ENCODE data around the gene TRIAP1.

Gene TRIAP1

DNA sequence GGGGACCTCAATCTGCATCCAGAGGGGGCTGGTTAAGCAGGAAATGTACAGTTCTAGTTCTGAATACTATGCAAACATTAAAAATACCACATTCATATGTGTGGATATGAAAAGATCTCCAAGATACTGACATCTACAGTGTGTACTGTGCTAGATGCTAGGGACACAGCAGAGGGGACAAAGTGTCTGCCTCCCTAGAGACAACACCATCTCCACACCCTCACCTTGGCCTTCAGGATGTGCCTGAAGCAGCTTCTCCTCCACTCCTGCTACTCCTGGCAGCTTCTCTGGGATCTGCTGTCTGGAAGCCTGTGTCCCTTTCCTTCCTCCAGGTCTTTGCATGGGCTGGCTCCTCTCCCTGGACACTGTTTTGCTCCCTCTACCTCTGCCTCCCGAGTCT, 34.0 kb upstream of the TRIAP1 start:
- Histone ChIP-seq H3K4me1 (ENCODE audit: control insufficient read depth, insufficient read depth, low read length) (no peaks in the 10 kb centered on the region), H3K9ac (ENCODE audit: low read length) (no peak overlapping the region), H3K36me3 (ENCODE audit: control insufficient read depth, insufficient read depth, low read length, severe bottlenecking) (no peaks in the 10 kb centered on the region), H3K9me3 (ENCODE audit: control insufficient read depth, low read length) (no peaks in the 10 kb centered on the region), H3K27me3 (replicated peaks; ENCODE audit: control insufficient read depth, insufficient read depth, low read length) (no peaks in the 10 kb centered on the region), H3K4me3 (ENCODE audit: low read length) (no peak overlapping the region)
- no peak for DNase-seq (ENCODE audit: low read depth)

DNA sequence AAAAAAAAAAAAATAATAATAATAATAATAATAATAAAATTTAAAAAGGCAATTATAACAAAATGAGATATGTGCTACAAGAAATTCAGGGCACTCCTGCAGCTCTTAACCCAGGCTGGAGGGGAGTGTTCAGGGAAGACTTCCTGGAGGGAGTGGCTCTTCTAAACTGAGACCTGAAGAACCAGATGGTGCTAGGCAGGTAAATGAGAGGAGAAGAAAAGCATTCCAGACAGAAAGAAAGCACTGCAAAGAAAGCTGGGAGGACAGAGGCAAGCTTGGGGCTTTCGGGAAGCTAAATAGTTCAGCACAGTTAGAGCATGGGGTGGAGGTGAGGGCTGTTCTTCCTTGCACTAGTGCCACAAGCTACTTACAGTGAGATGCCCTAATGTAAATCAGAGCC, 33.3 kb upstream of the TRIAP1 start:
- Histone ChIP-seq H3K9ac (ENCODE audit: low read length) (no peak overlapping the region), H3K4me3 (ENCODE audit: low read length) (no peak overlapping the region), H3K9me3 (ENCODE audit: control insufficient read depth, low read length) (no peaks in the 10 kb centered on the region), H3K4me1 (ENCODE audit: control insufficient read depth, insufficient read depth, low read length) (no peaks in the 10 kb centered on the region), H3K36me3 (ENCODE audit: control insufficient read depth, insufficient read depth, low read length, severe bottlenecking) (no peaks in the 10 kb centered on the region), H3K27me3 (replicated peaks; ENCODE audit: control insufficient read depth, insufficient read depth, low read length) (no peaks in the 10 kb centered on the region)
- DNase-seq (ENCODE audit: low read depth): no peak

DNA sequence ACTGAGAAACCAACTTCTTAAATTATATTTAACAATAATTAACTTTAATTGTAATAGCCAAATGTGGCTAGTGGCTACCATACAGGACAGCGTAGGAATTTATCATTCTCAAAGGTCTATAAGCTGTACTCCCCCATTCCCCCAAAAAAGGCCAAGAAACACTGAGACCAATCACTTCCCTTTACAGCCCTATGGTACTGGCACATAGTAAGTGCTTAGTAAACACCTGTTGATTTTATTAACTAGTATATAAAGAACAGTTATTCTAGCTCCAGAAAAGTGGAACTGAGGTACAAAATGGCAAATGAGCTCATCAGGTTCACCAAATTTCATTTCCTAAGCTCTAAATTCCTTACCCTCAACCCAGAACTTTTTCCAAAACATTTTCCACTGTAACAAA, 29.5 kb upstream of the TRIAP1 start:
- Histone ChIP-seq H3K4me1 (ENCODE audit: control insufficient read depth, insufficient read depth, low read length) (peaks cover 4% of the 10 kb centered on the region), H3K9ac (ENCODE audit: low read length) (no peak overlapping the region), H3K27me3 (replicated peaks; ENCODE audit: control insufficient read depth, insufficient read depth, low read length) (no peaks in the 10 kb centered on the region), H3K9me3 (ENCODE audit: control insufficient read depth, low read length) (no peaks in the 10 kb centered on the region), H3K36me3 (ENCODE audit: control insufficient read depth, insufficient read depth, low read length, severe bottlenecking) (no peaks in the 10 kb centered on the region), H3K4me3 (ENCODE audit: low read length) (no peak overlapping the region)
- no peak for DNase-seq (ENCODE audit: low read depth)

- Histone ChIP-seq H3K27me3 (replicated peaks; ENCODE audit: control insufficient read depth, insufficient read depth, low read length) (no peaks in the 10 kb centered on the region), H3K4me1 (ENCODE audit: control insufficient read depth, insufficient read depth, low read length) (peaks cover 8% of the 10 kb centered on the region), H3K36me3 (ENCODE audit: control insufficient read depth, insufficient read depth, low read length, severe bottlenecking) (no peaks in the 10 kb centered on the region), H3K9ac (ENCODE audit: low read length) (no peak overlapping the region), H3K9me3 (ENCODE audit: control insufficient read depth, low read length) (no peaks in the 10 kb centered on the region), H3K4me3 (ENCODE audit: low read length) (no peak overlapping the region)
- DNase-seq (ENCODE audit: low read depth): peak; percentile 67
Measured at GRCh38 chr12:120474616-120474960, 28.4 kb upstream of the TRIAP1 start.

DNA sequence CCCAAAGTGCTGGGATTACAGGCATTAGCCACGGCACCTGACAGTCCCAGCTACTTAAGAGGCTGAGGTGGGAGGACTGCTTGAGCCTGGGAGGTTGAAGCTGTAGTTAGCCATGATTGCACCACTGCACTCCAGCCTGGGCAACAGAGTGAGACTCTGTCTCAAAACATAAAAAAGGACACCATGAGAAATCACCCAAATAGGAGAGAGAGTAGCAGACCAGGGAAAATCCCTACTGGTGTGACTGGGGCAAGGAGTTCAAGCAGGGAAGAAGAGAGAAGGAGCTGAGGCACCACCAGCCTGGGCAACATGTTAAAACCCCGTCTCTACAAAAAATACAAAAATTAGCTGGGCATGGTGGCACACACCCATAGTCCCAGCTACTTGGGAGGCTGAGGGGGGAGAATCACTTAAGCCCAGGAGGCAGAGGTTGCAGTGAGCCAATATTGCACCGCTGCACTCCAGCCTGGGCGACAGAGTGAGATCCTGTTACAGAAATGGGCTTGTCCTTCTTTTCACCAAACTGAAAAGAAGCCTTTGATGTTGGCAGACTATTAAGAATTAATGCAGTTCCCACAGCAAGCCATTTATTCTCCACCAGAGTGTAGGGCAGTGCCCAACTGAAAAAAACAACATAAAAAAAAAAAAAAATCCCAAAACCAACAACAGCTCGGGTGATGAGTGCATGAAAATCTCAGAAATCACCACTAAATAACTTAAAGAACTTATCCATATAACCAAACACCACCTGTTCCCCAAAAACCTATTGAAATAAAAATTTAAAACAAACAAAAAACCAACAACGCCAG, 27.8 kb upstream of the TRIAP1 start:
- Histone ChIP-seq H3K27me3 (replicated peaks; ENCODE audit: control insufficient read depth, insufficient read depth, low read length) (no peaks in the 10 kb centered on the region), H3K9me3 (ENCODE audit: control insufficient read depth, low read length) (no peaks in the 10 kb centered on the region), H3K4me3 (ENCODE audit: low read length) (no peak overlapping the region), H3K9ac (ENCODE audit: low read length) (no peak overlapping the region), H3K4me1 (ENCODE audit: control insufficient read depth, insufficient read depth, low read length) (peaks cover 8% of the 10 kb centered on the region), H3K36me3 (ENCODE audit: control insufficient read depth, insufficient read depth, low read length, severe bottlenecking) (no peaks in the 10 kb centered on the region)
- no peak for DNase-seq (ENCODE audit: low read depth)

DNA sequence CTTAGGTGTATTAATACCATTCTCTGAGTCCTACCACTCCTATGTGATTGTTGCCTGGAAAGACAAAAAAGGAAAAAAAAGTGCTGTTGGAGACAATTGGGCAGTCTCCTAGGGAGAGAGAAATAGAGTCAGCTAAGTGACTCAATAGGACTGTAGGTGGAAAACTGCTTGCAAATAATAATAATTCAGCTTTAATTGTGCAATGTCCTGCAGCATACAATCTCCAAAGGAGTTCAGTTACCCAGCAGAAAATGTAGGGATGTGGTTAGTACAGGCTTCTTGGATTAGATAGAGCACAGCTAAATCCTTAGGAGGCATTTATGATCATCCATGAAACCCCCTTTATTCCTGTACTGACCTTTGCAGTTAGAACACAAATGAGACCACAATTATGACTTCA, 26.3 kb upstream of the TRIAP1 start:
- Histone ChIP-seq H3K9ac (ENCODE audit: low read length) (no peak overlapping the region), H3K4me1 (ENCODE audit: control insufficient read depth, insufficient read depth, low read length) (peaks cover 16% of the 10 kb centered on the region), H3K36me3 (ENCODE audit: control insufficient read depth, insufficient read depth, low read length, severe bottlenecking) (no peaks in the 10 kb centered on the region), H3K9me3 (ENCODE audit: control insufficient read depth, low read length) (no peaks in the 10 kb centered on the region), H3K27me3 (replicated peaks; ENCODE audit: control insufficient read depth, insufficient read depth, low read length) (no peaks in the 10 kb centered on the region), H3K4me3 (ENCODE audit: low read length) (no peak overlapping the region)
- DNase-seq (ENCODE audit: low read depth): peak; percentile 26

DNA sequence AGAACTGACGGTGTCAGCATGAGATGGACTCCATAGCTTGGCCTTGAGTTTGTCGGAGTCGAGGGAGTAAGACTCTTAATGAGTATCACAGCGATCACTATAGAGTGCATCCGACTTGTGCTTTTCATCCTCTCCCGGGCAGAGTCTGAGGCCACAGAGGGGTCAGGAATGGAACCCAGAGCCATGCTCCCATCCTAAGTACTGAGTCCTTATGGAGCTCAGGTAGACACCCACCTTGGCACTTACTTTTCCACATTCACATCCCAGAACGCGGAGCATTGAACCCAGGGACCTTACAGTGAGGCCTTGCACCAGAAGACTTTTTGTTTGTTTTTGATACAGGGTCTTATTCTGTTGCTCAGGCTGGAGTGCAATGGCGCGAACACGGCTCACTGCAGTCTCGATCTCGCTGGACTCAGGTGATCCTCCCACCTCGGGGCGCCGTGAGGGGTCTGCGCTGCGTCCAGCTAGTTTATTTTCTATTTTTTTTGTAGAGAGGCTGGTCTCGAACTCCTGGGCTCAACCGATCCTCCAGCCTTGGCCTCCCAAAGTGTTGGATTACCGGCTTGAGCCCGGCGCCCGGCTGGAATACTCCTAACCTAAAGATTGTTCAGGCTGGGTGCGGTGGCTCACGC, 24.1 kb upstream of the TRIAP1 start:
- no peak for DNase-seq (ENCODE audit: low read depth)
- peaks cover 29% of the 10 kb centered on the region for H3K4me1 ChIP-seq (ENCODE audit: control insufficient read depth, insufficient read depth, low read length)
- H3K36me3 ChIP-seq (ENCODE audit: control insufficient read depth, insufficient read depth, low read length, severe bottlenecking): peaks cover 11% of the 10 kb centered on the region
- no peaks in the 10 kb centered on the region for H3K9me3 ChIP-seq (ENCODE audit: control insufficient read depth, low read length)
- peak overlapping the region; percentile 94 for H3K9ac ChIP-seq (ENCODE audit: low read length)
- peak overlapping the region; percentile 91 for H3K4me3 ChIP-seq (ENCODE audit: low read length)
- no peaks in the 10 kb centered on the region for H3K27me3 ChIP-seq (replicated peaks; ENCODE audit: control insufficient read depth, insufficient read depth, low read length)

- no peaks in the 10 kb centered on the region for H3K27me3 ChIP-seq (replicated peaks; ENCODE audit: control insufficient read depth, insufficient read depth, low read length)
- H3K36me3 ChIP-seq (ENCODE audit: control insufficient read depth, insufficient read depth, low read length, severe bottlenecking): peaks cover 18% of the 10 kb centered on the region
- peak; percentile 99 for DNase-seq (ENCODE audit: low read depth)
- H3K4me3 ChIP-seq (ENCODE audit: low read length): peak within 1 kb of the TSS; percentile 91
- H3K9me3 ChIP-seq (ENCODE audit: control insufficient read depth, low read length): no peaks in the 10 kb centered on the region
- peaks cover 29% of the 10 kb centered on the region for H3K4me1 ChIP-seq (ENCODE audit: control insufficient read depth, insufficient read depth, low read length)
- H3K9ac ChIP-seq (ENCODE audit: low read length): peak within 1 kb of the TSS; percentile 94
Measured at GRCh38 chr12:120469450-120470149, 23.4 kb upstream of the TRIAP1 start, which contains the start of gene SRSF9. TSS of gene SRSF9 (minus strand) at chr12:120469748. CDS start at chr12:120469609, 139 bp downstream.

GRCh38 chr12:120468821-120469449, 22.8 kb upstream of the TRIAP1 start:
- peaks cover 25% of the 10 kb centered on the region for H3K36me3 ChIP-seq (ENCODE audit: control insufficient read depth, insufficient read depth, low read length, severe bottlenecking)
- peak overlapping the region; percentile 91 for H3K4me3 ChIP-seq (ENCODE audit: low read length)
- peaks cover 29% of the 10 kb centered on the region for H3K4me1 ChIP-seq (ENCODE audit: control insufficient read depth, insufficient read depth, low read length)
- H3K27me3 ChIP-seq (replicated peaks; ENCODE audit: control insufficient read depth, insufficient read depth, low read length): no peaks in the 10 kb centered on the region
- peak; percentile 56 for DNase-seq (ENCODE audit: low read depth)
- peak overlapping the region; percentile 94 for H3K9ac ChIP-seq (ENCODE audit: low read length)
- H3K9me3 ChIP-seq (ENCODE audit: control insufficient read depth, low read length): no peaks in the 10 kb centered on the region

GRCh38 chr12:120468325-120468820, 22.2 kb upstream of the TRIAP1 start:
- Histone ChIP-seq H3K4me1 (ENCODE audit: control insufficient read depth, insufficient read depth, low read length) (peaks cover 29% of the 10 kb centered on the region), H3K9me3 (ENCODE audit: control insufficient read depth, low read length) (no peaks in the 10 kb centered on the region), H3K9ac (ENCODE audit: low read length) (peak overlapping the region; percentile 94), H3K4me3 (ENCODE audit: low read length) (peak overlapping the region; percentile 91), H3K27me3 (replicated peaks; ENCODE audit: control insufficient read depth, insufficient read depth, low read length) (no peaks in the 10 kb centered on the region), H3K36me3 (ENCODE audit: control insufficient read depth, insufficient read depth, low read length, severe bottlenecking) (peaks cover 30% of the 10 kb centered on the region)
- peak; percentile 76 for DNase-seq (ENCODE audit: low read depth)

GRCh38 chr12:120467439-120467838, 21.3 kb upstream of the TRIAP1 start:
- peak overlapping the region; percentile 14 for H3K9ac ChIP-seq (ENCODE audit: low read length)
- H3K9me3 ChIP-seq (ENCODE audit: control insufficient read depth, low read length): no peaks in the 10 kb centered on the region
- DNase-seq (ENCODE audit: low read depth): no peak
- H3K27me3 ChIP-seq (replicated peaks; ENCODE audit: control insufficient read depth, insufficient read depth, low read length): no peaks in the 10 kb centered on the region
- peaks cover 29% of the 10 kb centered on the region for H3K4me1 ChIP-seq (ENCODE audit: control insufficient read depth, insufficient read depth, low read length)
- H3K4me3 ChIP-seq (ENCODE audit: low read length): no peak overlapping the region
- H3K36me3 ChIP-seq (ENCODE audit: control insufficient read depth, insufficient read depth, low read length, severe bottlenecking): peaks cover 40% of the 10 kb centered on the region

Data from adipocyte (in vitro differentiated cells).